ENCODE data around the gene RNF157. TPM values are rescaled to one million over a fixed set of nuclear protein-coding genes. Genes with fewer than 3 reads are reported as not detected.

RNF157 gene
- total RNA-seq, 6 donors from 2014 or later, result 1.1 to 14.7 (median 2.5) TPM

DNA sequence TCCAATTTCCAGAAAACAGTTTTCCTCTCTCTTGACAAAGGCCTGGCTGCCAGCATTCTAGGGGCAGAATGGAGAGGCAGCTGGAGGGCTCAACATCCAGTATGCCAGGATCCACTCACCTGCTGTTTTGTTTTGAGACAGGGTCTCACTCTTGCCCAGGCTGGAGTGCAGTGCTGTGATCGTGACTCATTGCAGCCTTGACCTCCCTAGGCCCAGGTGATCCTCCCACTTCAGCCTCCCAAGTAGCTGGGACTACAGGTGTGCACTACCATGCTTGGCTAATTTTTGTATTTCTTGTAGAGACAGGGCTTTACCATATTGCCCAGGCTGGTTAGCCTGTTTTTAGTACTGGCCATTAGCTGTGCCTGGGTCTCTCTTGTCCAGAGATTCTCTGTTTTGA is 70.2 kb downstream of the RNF157 start:
- ATAC-seq (ENCODE audit: low FRiP score in 2 of 2) (no peak), DNase-seq (no peak)
- Histone ChIP-seq H3K36me3 (no peaks in the 10 kb centered on the region), H3K4me3 (no peak overlapping the region), H3K9me3 (no peaks in the 10 kb centered on the region), H3K27me3 (no peaks in the 10 kb centered on the region), H3K27ac (no peak overlapping the region), H3K4me1 (no peaks in the 10 kb centered on the region)
- WGBS, 2 donors, result 100% methylated on average over 1 of the region's 1 CpG; no CpG with 5 or more reads in 1 of the 2 donors
- TF ChIP-seq POLR2A (IDR thresholded peaks at IDR 0.05), result no peak
- TF ChIP-seq EP300 (IDR thresholded peaks at IDR 0.05), result no peak
- no peak for TF ChIP-seq POLR2AphosphoS5 (IDR thresholded peaks at IDR 0.05)
- TF ChIP-seq, protein P1, sequence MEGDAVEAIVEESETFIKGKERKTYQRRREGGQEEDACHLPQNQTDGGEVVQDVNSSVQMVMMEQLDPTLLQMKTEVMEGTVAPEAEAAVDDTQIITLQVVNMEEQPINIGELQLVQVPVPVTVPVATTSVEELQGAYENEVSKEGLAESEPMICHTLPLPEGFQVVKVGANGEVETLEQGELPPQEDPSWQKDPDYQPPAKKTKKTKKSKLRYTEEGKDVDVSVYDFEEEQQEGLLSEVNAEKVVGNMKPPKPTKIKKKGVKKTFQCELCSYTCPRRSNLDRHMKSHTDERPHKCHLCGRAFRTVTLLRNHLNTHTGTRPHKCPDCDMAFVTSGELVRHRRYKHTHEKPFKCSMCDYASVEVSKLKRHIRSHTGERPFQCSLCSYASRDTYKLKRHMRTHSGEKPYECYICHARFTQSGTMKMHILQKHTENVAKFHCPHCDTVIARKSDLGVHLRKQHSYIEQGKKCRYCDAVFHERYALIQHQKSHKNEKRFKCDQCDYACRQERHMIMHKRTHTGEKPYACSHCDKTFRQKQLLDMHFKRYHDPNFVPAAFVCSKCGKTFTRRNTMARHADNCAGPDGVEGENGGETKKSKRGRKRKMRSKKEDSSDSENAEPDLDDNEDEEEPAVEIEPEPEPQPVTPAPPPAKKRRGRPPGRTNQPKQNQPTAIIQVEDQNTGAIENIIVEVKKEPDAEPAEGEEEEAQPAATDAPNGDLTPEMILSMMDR (IDR thresholded peaks at IDR 0.05), result no peak

DNA sequence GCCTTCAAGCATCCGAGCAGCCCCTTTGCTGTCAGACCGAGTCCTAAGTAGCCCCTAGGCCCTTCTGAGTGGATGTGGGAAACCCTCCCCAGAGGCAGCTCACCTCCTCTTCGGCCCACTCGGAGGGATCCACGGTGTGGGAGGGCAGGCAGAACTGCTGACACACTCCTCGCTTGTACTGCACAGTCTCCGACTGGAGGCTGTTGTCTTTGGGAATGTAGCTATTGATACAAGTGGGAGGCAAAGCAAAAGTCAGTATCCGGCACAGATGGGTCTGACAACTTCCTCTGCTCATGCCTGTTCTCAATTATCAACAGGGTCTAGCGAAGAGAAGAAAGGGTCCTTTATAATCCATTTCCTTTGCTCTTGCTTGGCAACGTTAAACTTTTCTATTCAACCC is 73.4 kb downstream of the RNF157 start:
- no peak for TF ChIP-seq POLR2A (IDR thresholded peaks at IDR 0.05)
- TF ChIP-seq POLR2AphosphoS5 (IDR thresholded peaks at IDR 0.05), result no peak
- no peak for TF ChIP-seq EP300 (IDR thresholded peaks at IDR 0.05)
- TF ChIP-seq, protein P1 (IDR thresholded peaks at IDR 0.05), result no peak
- no peak overlapping the region for H3K27ac ChIP-seq
- no peaks in the 10 kb centered on the region for H3K9me3 ChIP-seq
- 91 to 92% methylated on average over 7 to 10 of the region's 10 CpGs for WGBS, 2 donors
- ATAC-seq (ENCODE audit: low FRiP score in 2 of 2) (no peak), DNase-seq (no peak)
- no peaks in the 10 kb centered on the region for H3K4me1 ChIP-seq
- H3K27me3 ChIP-seq, result no peaks in the 10 kb centered on the region
- H3K36me3 ChIP-seq, result no peaks in the 10 kb centered on the region
- H3K4me3 ChIP-seq, result no peak overlapping the region

GRCh38 chr17:76166168-76166567 is 74.1 kb downstream of the RNF157 start:
- 78 to 91% methylated on average over 7 of the region's 7 CpGs for WGBS, 2 donors
- Histone ChIP-seq H3K4me3 (no peak overlapping the region), H3K27me3 (no peaks in the 10 kb centered on the region), H3K4me1 (no peaks in the 10 kb centered on the region), H3K27ac (no peak overlapping the region), H3K9me3 (no peaks in the 10 kb centered on the region), H3K36me3 (no peaks in the 10 kb centered on the region)
- no peak for DNase-seq
- TF ChIP-seq POLR2AphosphoS5 (IDR thresholded peaks at IDR 0.05) (no peak), POLR2A (IDR thresholded peaks at IDR 0.05) (no peak), EP300 (IDR thresholded peaks at IDR 0.05) (no peak)
- TF ChIP-seq, protein P1 (IDR thresholded peaks at IDR 0.05), result no peak
- ATAC-seq (ENCODE audit: low FRiP score in 2 of 2), result no peak

DNA sequence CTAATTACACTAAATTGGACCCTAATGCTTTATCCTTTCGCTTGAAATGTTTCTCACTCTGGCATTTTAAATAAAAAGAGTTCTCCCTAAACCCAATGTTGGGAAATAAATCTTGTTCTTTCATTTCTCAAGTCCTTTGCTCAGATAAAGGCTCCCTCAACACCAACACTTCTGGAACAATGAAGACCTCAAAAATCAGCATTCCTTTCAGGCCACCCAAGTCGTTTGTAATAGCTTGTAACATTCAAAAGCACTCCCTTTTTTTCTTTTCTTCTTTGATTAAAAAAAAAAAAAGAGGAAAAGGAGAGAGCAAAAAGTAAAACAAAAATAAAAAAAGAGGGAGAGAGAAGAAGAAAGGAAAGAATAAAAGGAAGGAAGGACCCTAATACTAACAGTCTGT is 76.0 kb downstream of the RNF157 start:
- DNase-seq, result no peak
- Histone ChIP-seq H3K4me1 (no peaks in the 10 kb centered on the region), H3K27ac (no peak overlapping the region), H3K36me3 (no peaks in the 10 kb centered on the region), H3K4me3 (no peak overlapping the region), H3K27me3 (no peaks in the 10 kb centered on the region), H3K9me3 (no peaks in the 10 kb centered on the region)
- TF ChIP-seq POLR2A (IDR thresholded peaks at IDR 0.05) (no peak), EP300 (IDR thresholded peaks at IDR 0.05) (no peak), POLR2AphosphoS5 (IDR thresholded peaks at IDR 0.05) (no peak)
- TF ChIP-seq, protein P1 (IDR thresholded peaks at IDR 0.05), result no peak
- WGBS, 2 donors, result 67 to 80% methylated on average over 2 of the region's 2 CpGs
- no peak for ATAC-seq (ENCODE audit: low FRiP score in 2 of 2)

DNA sequence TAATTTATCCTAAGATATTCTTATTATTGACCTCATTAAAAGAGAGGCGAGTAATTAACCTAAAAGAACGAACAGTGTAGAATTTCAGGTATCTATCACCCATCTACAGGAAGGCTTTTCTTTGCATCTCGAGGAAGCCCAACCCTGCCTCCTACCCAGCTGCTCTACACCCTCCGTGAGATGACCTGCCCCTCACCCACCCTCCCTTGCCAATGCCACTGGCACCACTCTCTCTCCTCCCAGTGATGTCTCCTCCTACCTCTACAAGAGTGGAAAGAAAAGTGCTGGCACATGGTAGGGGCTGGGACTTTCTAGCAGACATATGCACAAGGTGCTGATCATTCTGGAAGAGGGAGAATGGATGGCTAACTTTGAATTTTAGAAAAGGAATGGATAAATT is 76.4 kb downstream of the RNF157 start:
- H3K4me3 ChIP-seq, result no peak overlapping the region
- DNase-seq (no peak), ATAC-seq (ENCODE audit: low FRiP score in 2 of 2) (no peak)
- TF ChIP-seq EP300 (IDR thresholded peaks at IDR 0.05) (no peak), POLR2AphosphoS5 (IDR thresholded peaks at IDR 0.05) (no peak)
- H3K36me3 ChIP-seq, result no peaks in the 10 kb centered on the region
- no peak overlapping the region for H3K27ac ChIP-seq
- WGBS, 2 donors, result 88 to 89% methylated on average over 4 of the region's 4 CpGs
- H3K27me3 ChIP-seq, result no peaks in the 10 kb centered on the region
- H3K9me3 ChIP-seq, result no peaks in the 10 kb centered on the region
- H3K4me1 ChIP-seq, result no peaks in the 10 kb centered on the region
